GM10847 (cell line): ENCODE data around the gene COTL1.

Experiments used
- POLR2A ChIP-seq: IDR thresholded peaks from 2 replicates; pipeline ENCODE4 v1.6.1; 2011; ENCODE audit not compliant: insufficient read length; ENCODE audit errors: extremely low read depth

The COTL1 gene

GRCh38 chr16:84578538-84579126, 39.2 kb downstream of the COTL1 start:
- no peak for TF ChIP-seq POLR2A

- no peak for TF ChIP-seq POLR2A
Observed at GRCh38 chr16:84577034-84577803, 40.7 kb downstream of the COTL1 start.

- no peak for TF ChIP-seq POLR2A
Observed at GRCh38 chr16:84575914-84576313, 42.0 kb downstream of the COTL1 start.

- TF ChIP-seq POLR2A, result no peak
Observed at GRCh38 chr16:84574191-84574590, 43.7 kb downstream of the COTL1 start.

GRCh38 chr16:84572096-84572495, 45.8 kb downstream of the COTL1 start:
- TF ChIP-seq POLR2A, result no peak

GRCh38 chr16:84571506-84571905, 46.4 kb downstream of the COTL1 start:
- no peak for TF ChIP-seq POLR2A

GRCh38 chr16:84570739-84571403, 47.0 kb downstream of the COTL1 start:
- TF ChIP-seq POLR2A, result no peak

- TF ChIP-seq POLR2A, result no peak
Observed at GRCh38 chr16:84569382-84569987, 48.4 kb downstream of the COTL1 start.

- no peak for TF ChIP-seq POLR2A
Observed at GRCh38 chr16:84568066-84568465, 49.8 kb downstream of the COTL1 start.

GRCh38 chr16:84567286-84567962, 50.5 kb downstream of the COTL1 start:
- TF ChIP-seq POLR2A, result no peak

GRCh38 chr16:84566545-84567257, 51.2 kb downstream of the COTL1 start:
- no peak for TF ChIP-seq POLR2A

GRCh38 chr16:84565669-84566495, 52.0 kb downstream of the COTL1 start:
- TF ChIP-seq POLR2A, result no peak

- TF ChIP-seq POLR2A, result no peak
Observed at GRCh38 chr16:84563786-84564420, 54.0 kb downstream of the COTL1 start.

- TF ChIP-seq POLR2A, result no peak
Observed at GRCh38 chr16:84563064-84563715, 54.7 kb downstream of the COTL1 start.
